Activated CD4-positive, alpha-beta T cell treated with anti-CD3 and anti-CD28 coated beads for 48 hours (primary cell): Measurements from ENCODE around the gene BTBD19.
"Not testable (repeated sequence)": the region's sequence is repeated elsewhere in the genome, so short reads cannot be mapped to it uniquely, and the experiment has no call there.

Experiments used
- DNase-seq: peaks from one replicate; pipeline ENCODE4 v3.0.0-alpha.2; 2020

Gene BTBD19

GRCh38 chr1:44829506-44830384, 21.4 kb downstream of the BTBD19 start:
- DNase-seq = no peak

GRCh38 chr1:44830900-44831304, 22.6 kb downstream of the BTBD19 start:
- no peak for DNase-seq

GRCh38 chr1:44831516-44831915, 23.2 kb downstream of the BTBD19 start:
- DNase-seq = no peak

GRCh38 chr1:44832056-44832705, 23.9 kb downstream of the BTBD19 start:
- no peak for DNase-seq

- DNase-seq = no peak
Measured at GRCh38 chr1:44834328-44834727, 26.0 kb downstream of the BTBD19 start.

- DNase-seq = peak; percentile 95
Measured at GRCh38 chr1:44835738-44836675, 27.7 kb downstream of the BTBD19 start.

- not testable (repeated sequence) for DNase-seq
Measured at GRCh38 chr1:44838294-44838693, 30.0 kb downstream of the BTBD19 start.

- DNase-seq = no peak
Measured at GRCh38 chr1:44839576-44839975, 31.3 kb downstream of the BTBD19 start.

- DNase-seq = no peak
Measured at GRCh38 chr1:44842486-44842861, 34.2 kb downstream of the BTBD19 start.

- DNase-seq = no peak
Measured at GRCh38 chr1:44842862-44843655, 34.7 kb downstream of the BTBD19 start, which contains the start of gene PTCH2. TSS of gene PTCH2 (minus strand) at chr1:44843253. CDS start at chr1:44842932, 321 bp downstream.

GRCh38 chr1:44846985-44847384, 38.7 kb downstream of the BTBD19 start:
- DNase-seq = no peak

- no peak for DNase-seq
Measured at GRCh38 chr1:44847845-44848244, 39.5 kb downstream of the BTBD19 start.

GRCh38 chr1:44848456-44849181, 40.3 kb downstream of the BTBD19 start:
- no peak for DNase-seq

- DNase-seq = no peak
Measured at GRCh38 chr1:44849575-44850132, 41.3 kb downstream of the BTBD19 start.

GRCh38 chr1:44851308-44851707, 43.0 kb downstream of the BTBD19 start:
- DNase-seq = no peak

GRCh38 chr1:44853201-44853600, 44.9 kb downstream of the BTBD19 start:
- no peak for DNase-seq

- DNase-seq = no peak
Measured at GRCh38 chr1:44854970-44855369, 46.6 kb downstream of the BTBD19 start.

- no peak for DNase-seq
Measured at GRCh38 chr1:44855742-44856141, 47.4 kb downstream of the BTBD19 start.

- no peak for DNase-seq
Measured at GRCh38 chr1:44857446-44857845, 49.1 kb downstream of the BTBD19 start.

- DNase-seq = no peak
Measured at GRCh38 chr1:44860331-44860730, 52.0 kb downstream of the BTBD19 start.

- DNase-seq = no peak
Measured at GRCh38 chr1:44860891-44861425, 52.6 kb downstream of the BTBD19 start.
